HEK293 (cell line): ENCODE data around the gene TAP2.

Experiments used
- GFI1B ChIP-seq: fragments of 450-650 bp; formaldehyde crosslinking; IDR thresholded peaks from 2 replicates; pipeline ENCODE4 v1.5.1; 2016; ENCODE audit warnings: missing biosample characterization, missing genetic modification characterization
- ZEB2 ChIP-seq: fragments of 450-650 bp; formaldehyde crosslinking; IDR thresholded peaks from 2 replicates; pipeline ENCODE4 v1.5.1; 2016; ENCODE audit warnings: missing biosample characterization, missing genetic modification characterization
- ZFP41 ChIP-seq: fragments of 450-650 bp; formaldehyde crosslinking; IDR thresholded peaks from 2 replicates; pipeline ENCODE4 v1.5.1; 2016; ENCODE audit warnings: missing biosample characterization, missing genetic modification characterization, borderline replicate concordance
- ZNF341 ChIP-seq: fragments of 450-650 bp; formaldehyde crosslinking; IDR thresholded peaks from 2 replicates; pipeline ENCODE4; 2016; ENCODE audit warnings: low read depth, missing biosample characterization, missing genetic modification characterization
- ZNF37A ChIP-seq: fragments of 450-650 bp; IDR thresholded peaks from 2 replicates; pipeline ENCODE4 v1.5.1; 2018; ENCODE audit warnings: missing biosample characterization, missing genetic modification characterization
- TF ChIP-seq, protein P1 (sequence below): fragments of 450-650 bp; formaldehyde crosslinking; IDR thresholded peaks from 2 replicates; pipeline ENCODE4 v1.5.1; 2016; ENCODE audit warnings: missing biosample characterization, missing genetic modification characterization, low read depth
- TF ChIP-seq, protein P2 (sequence below): fragments of 450-650 bp; formaldehyde crosslinking; IDR thresholded peaks from 2 replicates; pipeline ENCODE4 v1.5.1; 2016; ENCODE audit warnings: missing biosample characterization, missing genetic modification characterization
- TF ChIP-seq, protein P3 (sequence below): fragments of 450-650 bp; formaldehyde crosslinking; IDR thresholded peaks from 2 replicates; pipeline ENCODE4 v1.5.1; 2016; ENCODE audit warnings: missing biosample characterization, missing genetic modification characterization
- TF ChIP-seq, protein P4 (sequence below): fragments of 450-650 bp; formaldehyde crosslinking; IDR thresholded peaks from 2 replicates; pipeline ENCODE4 v1.5.1; 2016; ENCODE audit warnings: missing biosample characterization, missing genetic modification characterization
- TF ChIP-seq, protein P5 (sequence below): fragments of 450-650 bp; formaldehyde crosslinking; IDR thresholded peaks from 2 replicates; pipeline ENCODE4 v1.5.1; 2016; ENCODE audit warnings: missing biosample characterization, missing genetic modification characterization
- TF ChIP-seq, protein P6 (sequence below): fragments of 450-650 bp; IDR thresholded peaks from 2 replicates; pipeline ENCODE4 v1.5.1; 2018; ENCODE audit warnings: missing biosample characterization, mild to moderate bottlenecking, missing genetic modification characterization

DNA sequence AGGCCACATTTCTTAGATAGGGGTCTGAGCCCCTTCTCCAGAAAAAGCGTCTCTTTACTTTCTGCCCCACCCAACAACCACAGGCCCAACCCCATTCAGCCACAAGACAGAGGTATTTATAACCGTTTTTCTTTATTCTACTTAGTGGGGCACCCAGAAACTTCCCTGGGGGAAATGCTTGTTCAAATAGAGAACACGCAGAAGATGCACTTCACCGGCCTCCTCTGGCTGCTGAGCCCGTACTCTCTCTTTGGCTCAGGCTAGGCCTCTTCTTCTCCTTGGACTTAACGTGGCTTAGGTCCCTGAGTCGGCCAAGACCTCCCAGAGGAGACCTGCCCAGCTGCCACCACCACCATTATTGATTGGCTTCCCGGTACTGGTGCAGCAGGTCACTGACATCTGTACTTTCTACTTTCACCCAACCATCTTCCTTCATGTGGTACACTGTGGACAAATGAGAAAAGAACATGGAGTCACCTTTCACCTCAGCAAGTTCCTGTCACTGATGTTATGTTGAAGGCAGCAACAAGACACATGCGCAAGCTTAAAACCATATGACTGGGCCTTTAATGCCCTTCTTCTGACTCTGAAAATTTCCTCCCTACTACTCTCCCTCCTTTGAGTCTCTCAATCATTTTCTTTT is 2.2 kb upstream of the TAP2 start:
- TF ChIP-seq GFI1B (tag by site-specific recombination) (no peak), ZEB2 (tag by site-specific recombination) (no peak), ZFP41 (no peak), ZNF37A (tag by site-specific recombination) (no peak), ZNF341 (tag by site-specific recombination) (no peak)
- TF ChIP-seq, protein P1, sequence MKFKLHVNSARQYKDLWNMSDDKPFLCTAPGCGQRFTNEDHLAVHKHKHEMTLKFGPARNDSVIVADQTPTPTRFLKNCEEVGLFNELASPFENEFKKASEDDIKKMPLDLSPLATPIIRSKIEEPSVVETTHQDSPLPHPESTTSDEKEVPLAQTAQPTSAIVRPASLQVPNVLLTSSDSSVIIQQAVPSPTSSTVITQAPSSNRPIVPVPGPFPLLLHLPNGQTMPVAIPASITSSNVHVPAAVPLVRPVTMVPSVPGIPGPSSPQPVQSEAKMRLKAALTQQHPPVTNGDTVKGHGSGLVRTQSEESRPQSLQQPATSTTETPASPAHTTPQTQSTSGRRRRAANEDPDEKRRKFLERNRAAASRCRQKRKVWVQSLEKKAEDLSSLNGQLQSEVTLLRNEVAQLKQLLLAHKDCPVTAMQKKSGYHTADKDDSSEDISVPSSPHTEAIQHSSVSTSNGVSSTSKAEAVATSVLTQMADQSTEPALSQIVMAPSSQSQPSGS = no peak
- TF ChIP-seq, protein P2, sequence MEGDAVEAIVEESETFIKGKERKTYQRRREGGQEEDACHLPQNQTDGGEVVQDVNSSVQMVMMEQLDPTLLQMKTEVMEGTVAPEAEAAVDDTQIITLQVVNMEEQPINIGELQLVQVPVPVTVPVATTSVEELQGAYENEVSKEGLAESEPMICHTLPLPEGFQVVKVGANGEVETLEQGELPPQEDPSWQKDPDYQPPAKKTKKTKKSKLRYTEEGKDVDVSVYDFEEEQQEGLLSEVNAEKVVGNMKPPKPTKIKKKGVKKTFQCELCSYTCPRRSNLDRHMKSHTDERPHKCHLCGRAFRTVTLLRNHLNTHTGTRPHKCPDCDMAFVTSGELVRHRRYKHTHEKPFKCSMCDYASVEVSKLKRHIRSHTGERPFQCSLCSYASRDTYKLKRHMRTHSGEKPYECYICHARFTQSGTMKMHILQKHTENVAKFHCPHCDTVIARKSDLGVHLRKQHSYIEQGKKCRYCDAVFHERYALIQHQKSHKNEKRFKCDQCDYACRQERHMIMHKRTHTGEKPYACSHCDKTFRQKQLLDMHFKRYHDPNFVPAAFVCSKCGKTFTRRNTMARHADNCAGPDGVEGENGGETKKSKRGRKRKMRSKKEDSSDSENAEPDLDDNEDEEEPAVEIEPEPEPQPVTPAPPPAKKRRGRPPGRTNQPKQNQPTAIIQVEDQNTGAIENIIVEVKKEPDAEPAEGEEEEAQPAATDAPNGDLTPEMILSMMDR (tag by site-specific recombination) = no peak
- TF ChIP-seq, protein P3, sequence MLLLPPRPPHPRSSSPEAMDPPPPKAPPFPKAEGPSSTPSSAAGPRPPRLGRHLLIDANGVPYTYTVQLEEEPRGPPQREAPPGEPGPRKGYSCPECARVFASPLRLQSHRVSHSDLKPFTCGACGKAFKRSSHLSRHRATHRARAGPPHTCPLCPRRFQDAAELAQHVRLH (tag by site-specific recombination) = no peak
- TF ChIP-seq, protein P4, sequence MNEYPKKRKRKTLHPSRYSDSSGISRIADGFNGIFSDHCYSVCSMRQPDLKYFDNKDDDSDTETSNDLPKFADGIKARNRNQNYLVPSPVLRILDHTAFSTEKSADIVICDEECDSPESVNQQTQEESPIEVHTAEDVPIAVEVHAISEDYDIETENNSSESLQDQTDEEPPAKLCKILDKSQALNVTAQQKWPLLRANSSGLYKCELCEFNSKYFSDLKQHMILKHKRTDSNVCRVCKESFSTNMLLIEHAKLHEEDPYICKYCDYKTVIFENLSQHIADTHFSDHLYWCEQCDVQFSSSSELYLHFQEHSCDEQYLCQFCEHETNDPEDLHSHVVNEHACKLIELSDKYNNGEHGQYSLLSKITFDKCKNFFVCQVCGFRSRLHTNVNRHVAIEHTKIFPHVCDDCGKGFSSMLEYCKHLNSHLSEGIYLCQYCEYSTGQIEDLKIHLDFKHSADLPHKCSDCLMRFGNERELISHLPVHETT (tag by site-specific recombination) = no peak
- TF ChIP-seq, protein P5, sequence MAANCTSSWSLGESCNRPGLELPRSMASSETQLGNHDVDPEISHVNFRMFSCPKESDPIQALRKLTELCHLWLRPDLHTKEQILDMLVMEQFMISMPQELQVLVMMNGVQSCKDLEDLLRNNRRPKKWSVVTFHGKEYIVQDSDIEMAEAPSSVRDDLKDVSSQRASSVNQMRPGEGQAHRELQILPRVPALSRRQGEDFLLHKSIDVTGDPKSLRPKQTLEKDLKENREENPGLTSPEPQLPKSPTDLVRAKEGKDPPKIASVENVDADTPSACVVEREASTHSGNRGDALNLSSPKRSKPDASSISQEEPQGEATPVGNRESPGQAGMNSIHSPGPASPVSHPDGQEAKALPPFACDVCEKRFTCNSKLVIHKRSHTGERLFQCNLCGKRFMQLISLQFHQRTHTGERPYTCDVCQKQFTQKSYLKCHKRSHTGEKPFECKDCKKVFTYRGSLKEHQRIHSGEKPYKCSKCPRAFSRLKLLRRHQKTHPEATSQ (tag by site-specific recombination) = no peak
- TF ChIP-seq, protein P6, sequence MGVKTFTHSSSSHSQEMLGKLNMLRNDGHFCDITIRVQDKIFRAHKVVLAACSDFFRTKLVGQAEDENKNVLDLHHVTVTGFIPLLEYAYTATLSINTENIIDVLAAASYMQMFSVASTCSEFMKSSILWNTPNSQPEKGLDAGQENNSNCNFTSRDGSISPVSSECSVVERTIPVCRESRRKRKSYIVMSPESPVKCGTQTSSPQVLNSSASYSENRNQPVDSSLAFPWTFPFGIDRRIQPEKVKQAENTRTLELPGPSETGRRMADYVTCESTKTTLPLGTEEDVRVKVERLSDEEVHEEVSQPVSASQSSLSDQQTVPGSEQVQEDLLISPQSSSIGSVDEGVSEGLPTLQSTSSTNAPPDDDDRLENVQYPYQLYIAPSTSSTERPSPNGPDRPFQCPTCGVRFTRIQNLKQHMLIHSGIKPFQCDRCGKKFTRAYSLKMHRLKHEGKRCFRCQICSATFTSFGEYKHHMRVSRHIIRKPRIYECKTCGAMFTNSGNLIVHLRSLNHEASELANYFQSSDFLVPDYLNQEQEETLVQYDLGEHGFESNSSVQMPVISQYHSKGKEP (tag by site-specific recombination) = no peak
